Medulla oblongata (tissue), 1 donor: Measurements from ENCODE around the gene ENOX2.
A peak's percentile ranks its signal among the peaks of the same experiment; 100 is the strongest.

ENCODE experiments used
- DNase-seq: peaks from one replicate; pipeline ENCODE4 v3.0.0-alpha.2; 2015; ENCODE audit errors: extremely low spot score

ENOX2 gene

DNA sequence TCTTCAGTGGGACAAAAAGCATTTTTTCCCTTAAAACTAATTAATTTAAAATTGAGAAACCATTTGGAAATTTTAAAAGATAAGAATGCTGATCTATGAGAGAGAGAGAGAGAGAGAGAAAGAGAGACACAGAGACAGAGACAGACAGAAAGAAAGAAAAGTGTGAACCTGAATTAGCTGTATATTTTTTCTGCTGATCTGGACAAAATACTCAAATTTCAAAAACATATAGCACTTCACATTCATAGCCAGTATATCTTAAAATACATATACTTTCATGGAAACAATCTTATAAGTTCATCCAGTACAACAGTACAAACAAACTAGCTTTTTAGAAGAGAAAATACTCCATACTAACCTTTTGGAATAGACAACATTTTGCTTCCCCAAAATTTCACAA lies 18.4 kb downstream of the ENOX2 start:
- no peak for DNase-seq

DNA sequence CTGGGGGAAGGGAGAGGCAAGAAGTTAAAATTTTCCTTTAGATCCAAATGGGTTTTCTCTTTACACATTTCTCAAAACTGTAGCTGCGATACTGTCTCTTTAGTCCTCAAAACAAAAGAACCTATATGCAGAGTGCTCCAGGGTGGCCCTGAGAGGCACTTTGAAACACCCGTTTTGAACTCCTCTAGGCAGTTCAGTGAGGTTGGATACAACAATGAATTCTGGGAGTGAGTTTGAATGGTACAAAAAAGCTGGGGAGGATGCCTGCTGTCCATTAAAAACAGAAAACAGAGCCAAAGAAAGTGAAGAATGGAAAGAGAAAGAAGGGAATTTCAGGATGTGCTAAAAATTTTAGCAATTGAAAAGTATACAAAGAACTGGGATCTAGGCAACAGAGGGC lies 23.1 kb downstream of the ENOX2 start:
- DNase-seq = no peak

DNA sequence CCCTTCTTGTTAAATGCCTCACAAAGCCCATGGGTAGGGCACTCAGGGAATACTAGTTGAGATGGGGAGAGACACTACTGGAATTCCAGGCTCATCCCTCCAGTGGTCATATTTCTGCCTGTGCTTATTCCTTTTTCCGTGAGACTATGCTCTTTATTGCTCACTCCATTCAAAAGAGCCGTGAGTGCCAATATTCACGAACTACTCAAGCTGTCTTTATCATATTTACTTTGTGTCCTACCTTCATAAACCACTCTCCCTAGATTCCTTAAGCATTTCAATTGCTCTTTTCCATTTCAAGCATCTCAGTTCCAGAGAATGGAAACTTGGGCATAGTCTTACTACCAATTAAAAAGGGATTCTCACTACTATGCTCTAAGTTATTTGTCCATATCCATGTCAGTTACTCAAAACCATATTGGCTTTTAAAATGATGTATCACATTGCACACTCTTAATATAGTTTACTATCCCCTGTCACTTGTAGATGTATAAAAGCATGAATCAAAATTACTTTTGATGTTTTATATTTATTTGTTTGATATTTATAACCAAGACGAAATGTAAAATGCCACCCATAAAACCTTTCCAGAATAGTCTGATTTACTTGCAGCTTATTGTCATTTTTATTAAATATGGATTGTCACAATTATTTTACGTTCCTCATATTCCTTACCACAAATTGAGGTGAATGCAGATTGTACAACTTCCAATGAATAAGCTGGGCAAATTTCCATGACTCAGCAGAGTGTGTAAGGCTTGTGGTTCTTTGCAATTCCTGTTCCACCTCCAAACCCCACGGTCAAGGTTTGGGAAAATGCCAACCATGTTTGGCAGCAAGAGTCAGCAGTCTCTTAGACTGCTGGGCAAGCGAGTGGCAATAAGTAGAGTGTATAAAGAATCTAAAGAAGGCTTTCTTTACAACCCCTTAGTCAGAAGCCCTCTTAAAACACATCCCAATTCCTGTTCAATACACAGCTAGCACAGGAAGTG lies 24.4 kb downstream of the ENOX2 start:
- peak; percentile 60 for DNase-seq

DNA sequence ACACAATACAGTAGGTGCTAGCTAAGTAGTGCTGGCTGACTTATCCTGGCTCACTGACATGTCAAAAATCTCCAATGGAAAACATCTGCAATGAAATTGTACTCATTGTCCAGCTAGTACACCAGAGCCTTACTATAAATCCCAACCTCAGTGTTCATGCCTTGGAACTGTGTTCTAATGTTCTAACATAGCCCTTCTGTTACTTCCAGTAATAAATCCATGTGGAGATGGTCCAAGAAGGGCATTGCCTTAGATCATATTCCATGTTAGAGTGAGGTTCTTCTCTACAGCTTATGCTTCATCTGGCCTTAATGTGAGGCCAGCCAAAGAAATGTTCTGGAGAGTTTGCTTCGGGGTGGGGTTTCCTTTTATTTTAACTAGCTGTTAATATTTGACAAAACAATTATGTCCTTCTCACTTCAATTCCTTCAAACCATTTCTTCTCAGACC lies 25.1 kb downstream of the ENOX2 start:
- DNase-seq = no peak

DNA sequence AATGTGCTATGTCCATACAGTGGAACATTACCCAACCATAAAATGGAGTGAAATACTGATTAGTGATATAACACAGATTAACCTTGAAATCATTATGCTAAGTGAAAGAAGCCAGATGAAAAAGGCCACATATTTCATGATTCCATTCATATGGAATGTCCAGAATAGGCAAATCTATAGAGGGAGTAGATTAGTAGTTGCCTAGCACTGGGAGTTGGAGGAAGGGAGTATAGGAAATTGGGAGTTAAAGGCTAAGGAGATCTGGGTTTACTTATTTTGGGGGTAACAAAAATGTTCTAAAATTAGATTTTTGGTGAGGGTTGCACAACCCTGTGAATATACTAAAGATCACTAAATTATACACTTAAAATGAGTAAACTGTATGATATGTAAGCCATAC lies 26.8 kb downstream of the ENOX2 start:
- no peak for DNase-seq

DNA sequence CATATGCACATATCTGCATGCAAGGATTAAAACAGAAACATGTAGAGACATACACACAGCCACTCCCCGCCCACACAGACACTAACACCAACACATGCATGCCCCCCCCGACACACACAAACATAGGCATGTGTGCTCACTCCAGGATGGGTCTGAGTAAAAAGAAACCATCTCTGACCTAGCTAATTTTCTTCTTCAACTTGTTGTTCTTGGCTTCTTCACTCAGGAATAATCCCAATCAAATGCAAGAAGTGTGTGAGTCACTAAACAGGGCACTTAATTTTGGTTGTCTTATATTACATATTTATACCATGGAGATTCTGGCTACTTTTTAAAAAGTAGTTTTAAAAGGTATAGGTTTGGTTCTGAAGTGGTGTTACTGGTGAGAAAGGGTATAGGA lies 28.3 kb downstream of the ENOX2 start:
- no peak for DNase-seq

DNA sequence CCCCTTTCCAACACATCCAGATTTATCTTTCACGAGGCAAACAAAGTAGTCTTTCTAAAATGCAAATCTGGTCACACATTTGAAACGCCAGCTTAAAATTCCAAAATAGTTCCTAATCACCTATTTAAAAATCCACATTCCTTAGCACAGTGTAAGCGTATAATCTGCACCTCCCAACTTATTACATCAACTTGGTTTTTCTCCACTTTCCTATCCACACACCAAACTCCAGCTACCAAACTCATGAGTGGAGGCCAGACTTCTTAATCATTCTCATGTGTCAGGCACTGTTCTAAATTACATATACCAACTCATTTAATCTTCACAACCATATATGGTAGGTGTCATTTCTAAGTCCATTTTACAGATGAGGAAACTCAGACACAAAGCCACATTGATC lies 33.8 kb downstream of the ENOX2 start:
- no peak for DNase-seq

DNA sequence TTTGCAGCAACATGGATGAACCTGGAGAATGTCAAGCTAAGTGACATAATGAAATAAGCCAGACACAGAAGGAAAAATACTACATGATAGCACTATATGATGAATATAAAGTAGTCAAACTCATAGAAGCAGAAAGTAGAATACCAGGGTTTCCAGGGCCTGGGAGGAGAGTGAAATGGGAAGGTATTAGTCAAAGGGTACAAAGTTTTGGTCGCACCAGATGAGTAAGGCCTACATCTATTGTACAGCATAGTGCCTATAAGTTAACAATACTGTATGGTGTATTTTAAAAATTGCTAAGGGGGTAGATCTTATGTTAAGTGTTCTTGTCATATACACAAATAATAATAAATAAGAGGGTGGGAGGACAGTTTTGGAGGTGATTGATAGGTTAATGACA lies 41.5 kb downstream of the ENOX2 start:
- DNase-seq = no peak

DNA sequence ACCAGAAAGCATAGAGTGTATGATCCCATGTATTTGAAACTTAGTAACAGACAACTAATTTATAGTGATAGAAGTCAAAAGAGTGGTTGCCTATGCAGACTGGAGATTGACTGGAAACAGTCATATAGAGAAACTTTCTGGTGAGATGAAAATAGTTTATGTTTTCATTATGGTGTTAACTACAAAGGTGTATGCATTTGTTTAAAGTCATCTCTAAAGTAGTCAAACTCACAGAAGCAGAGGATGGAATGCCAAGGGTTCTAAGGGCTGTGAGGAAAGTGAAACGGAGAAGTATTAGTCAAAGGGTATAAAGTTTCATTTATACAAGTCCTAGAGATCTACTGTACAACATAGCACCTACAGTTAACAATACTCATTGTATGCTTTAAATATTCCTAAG lies 45.8 kb downstream of the ENOX2 start:
- DNase-seq = no peak

DNA sequence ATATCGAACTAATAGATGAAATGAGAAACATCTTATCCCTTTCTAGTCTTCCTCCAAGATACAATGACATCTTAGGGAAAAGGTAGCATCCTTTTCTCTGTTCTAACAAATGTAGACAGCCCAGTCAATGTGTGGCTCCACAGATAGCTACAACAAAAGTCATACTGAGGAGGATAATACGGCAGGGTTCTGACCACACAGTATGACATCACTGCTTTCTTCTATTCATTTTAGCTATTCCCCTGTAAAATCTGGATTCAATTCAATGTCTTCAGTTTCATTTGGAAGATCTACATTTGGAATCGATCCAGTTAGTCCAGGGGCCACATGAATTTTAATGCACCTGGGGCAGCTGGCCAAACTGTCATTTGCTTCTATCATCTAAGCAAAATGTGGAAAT lies 51.4 kb downstream of the ENOX2 start:
- DNase-seq = no peak

DNA sequence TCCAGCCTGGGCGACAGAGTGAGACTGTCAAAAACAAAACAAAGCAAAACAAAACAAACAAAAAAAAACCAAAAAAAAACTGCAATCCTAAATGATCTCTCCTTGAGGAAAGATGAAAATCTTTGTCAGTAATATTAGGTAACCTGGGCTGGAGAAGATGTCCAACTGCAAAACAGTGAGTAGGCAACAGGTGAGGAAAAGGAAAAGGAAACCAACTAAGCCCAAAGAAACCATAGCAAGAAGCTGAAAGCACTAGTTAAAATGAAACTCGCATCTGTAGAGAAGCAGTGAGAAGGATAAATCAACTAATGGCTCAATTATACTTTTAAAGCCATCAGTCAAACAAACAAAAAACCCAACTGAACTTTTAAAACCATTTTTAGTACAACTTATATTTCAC lies 54.2 kb downstream of the ENOX2 start:
- DNase-seq = no peak

DNA sequence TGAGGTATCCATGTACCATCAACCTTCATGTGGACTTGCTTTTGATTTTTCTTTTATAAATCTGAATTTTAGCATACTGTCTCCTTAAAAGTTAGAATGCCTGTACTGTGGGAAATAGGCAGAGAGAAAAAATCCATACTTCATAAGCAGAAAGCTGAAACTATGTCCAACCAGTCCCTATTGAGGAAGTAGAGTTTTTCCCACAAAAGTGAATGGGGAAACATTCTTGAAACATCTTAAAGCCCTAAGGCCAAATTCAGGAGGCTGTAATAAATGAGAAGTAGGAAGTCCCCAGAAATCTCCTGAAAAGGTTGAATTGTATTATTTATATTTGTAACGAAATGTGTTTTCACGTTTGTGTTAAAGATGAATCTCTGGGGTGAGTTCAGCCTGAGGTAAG lies 56.3 kb downstream of the ENOX2 start:
- DNase-seq = no peak

DNA sequence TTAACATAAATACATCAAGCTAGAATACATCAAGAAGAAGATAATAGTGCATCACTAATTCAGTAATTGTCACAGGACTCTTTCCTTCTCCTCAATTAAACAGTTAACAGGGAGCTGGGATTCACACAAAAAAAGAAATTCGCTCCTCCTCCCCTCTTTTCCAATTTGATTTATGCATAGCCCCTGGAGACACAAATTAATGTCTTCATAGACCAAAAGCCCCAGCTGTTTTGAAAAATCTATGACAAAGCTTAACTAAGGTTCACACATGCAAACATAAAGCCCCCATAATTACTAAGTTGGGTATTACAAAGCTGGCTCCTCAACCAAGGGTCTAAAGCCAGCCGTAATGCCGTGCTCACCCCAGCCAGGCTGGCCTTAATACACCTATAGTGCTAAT lies 61.2 kb downstream of the ENOX2 start:
- no peak for DNase-seq

DNA sequence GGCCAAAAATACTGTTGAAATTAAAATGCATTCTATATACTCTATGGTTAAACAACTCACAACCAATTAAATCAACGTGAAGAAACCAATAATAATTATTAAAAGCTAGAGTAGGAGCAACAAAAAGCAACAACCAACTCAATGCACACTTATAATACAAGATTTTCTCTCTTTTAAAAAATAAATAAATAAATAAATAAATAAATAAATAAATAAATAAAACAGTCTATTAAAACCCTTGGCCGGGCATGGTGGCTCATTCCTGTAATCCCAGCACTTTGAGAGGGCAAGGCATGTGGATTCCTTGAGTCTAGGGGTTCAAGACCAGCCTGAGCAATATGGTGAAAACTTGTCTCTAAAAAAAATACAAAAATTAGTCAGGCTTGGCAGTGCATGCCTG lies 62.7 kb downstream of the ENOX2 start:
- no peak for DNase-seq

DNA sequence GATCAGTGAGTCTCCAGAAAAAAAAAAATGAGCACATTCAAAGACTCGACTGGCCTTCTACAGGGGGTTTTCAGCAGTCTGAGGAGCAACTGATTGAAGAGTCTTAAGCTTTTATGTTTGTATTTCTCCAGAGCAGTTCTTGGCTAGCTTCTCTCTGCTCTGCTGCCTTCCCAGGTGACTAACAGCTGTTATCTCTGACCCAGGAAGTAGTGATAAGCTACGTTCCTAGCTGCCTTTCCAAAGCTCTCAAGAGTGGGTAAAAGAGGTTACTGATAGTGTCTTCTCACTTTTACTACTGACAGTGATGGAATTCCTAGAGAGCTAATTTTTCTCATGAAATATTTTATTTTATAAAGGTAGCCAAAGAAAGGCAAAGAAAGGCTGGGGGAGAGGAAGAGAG lies 66.6 kb downstream of the ENOX2 start:
- no peak for DNase-seq

DNA sequence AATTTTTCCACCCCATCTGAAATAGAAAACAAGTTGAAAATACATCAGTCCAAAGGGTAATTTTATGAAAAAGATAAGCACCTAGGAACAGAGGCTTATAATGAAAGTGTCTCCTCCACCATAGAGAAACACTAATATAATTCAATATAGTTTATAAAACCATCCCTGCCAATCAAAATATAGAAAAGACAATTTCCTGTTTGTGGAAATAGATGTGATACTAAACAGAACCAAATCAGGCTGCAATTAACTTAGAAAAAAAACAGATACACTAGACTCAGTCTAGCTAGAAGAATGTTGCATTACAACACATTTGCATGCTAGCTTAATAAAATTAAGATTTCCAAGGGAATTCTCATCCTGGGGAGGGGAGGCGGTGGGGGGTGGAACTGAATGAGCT lies 68.2 kb downstream of the ENOX2 start:
- no peak for DNase-seq

DNA sequence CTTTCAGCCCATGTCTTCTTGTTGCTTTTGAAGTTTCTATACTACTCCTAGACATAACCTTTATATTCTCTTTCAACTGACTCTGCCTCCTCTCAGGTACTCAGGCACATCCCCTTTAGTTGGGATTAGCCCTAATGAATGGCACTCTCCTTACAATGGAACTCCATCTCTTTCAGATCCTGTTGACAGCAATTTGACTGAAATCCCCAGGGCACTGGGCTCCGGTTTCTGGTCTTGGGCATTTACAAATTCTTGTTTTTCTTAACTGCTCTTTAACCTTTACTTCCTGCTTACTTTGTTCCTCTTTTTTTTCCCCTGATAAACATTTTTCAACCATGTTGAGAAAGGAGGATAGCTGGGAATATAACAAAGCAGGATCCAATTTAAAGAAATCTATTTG lies 68.9 kb downstream of the ENOX2 start:
- DNase-seq = no peak

DNA sequence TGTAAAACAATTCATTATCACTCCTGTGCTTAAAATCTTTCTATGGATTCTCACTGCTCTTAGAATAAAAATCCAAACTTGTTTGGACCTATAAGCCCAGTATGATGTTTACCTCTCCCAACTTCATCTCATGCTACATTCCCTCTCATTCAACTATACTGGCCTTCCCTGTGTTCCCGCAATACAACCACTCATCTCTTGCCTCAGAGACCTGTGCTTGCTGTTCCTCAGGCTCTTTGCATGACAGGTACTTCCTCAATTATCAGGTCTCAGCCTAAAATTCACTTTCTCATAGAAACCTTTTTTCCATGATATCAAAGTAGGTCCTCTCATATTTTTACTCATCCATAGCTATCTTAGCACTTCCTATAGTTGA lies 71.7 kb downstream of the ENOX2 start:
- DNase-seq = no peak

DNA sequence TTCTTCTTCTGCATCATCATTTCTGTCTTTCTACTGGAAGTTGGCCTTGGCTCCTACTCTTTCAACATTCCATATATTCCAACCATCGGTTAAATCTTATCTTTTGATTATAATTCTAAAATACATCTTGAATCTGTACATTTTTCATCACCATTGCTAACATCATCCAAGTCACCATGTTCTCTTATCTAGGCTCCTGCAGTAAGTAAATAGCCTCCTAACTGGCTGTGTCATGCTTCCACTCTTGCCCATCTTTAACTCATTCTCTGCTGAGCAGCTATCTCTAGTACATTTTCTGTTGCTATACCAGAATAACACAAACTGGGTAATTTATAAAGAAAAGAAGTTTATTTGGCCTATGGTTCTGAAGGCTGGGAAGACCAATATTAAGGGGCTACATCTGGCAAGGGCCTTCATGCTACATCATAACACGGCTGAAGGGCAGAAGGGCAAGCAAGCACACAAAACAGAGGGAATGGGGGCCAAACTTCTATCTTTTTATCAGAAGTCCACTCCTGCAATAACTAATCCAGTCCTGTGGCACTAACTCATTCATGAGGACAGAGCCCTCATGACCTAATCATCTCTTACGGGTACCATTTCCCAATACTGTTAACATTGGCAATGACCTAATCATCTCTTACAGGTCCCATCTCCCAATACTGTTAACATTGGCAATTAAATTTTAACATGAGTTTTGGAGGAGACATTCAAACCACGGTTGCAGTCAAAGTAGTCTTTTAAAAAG lies 72.2 kb downstream of the ENOX2 start:
- no peak for DNase-seq

DNA sequence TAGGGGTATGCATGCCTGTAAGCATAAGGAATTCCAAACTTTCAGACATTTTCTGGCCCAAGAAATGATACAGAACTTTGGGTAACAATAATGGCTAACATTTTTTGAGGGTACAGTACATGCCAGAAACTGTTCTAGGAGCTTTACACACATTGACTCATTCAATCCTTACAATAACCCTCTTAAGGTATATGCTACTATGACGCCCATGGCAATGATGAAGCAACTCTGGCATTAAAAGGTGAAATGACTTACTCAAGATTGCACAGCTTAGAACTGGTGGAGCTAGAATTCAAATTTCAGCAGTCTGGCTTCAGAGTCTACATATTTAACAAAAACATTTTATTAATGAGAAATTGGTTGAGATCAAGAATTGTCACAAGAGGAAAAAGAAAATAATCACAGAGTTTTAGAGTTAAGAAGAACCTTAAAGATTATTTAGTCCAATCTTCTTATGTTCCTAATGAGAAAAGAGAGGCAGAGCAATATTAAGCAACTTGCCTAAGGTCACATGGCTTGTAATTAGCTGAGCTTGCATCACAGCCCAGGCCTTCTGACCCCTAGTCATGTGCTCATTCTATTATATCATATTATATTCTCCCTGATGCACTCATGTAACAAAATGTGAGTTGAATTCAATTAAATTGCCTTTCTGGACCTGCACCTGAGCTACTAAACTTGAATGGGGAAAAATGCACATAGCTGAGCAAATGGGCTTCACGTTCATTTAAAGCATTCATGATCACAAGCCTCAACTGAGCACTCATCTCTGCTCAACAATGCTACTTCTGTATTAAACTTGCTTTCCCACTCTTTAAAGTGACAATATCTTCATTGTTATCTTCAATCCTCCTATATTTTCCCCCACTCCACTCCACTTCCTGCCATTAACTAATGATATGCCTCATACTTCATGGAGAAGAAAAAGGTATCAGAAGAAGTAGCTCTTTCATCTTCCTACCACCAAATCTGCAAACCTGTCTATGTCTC lies 73.2 kb downstream of the ENOX2 start:
- DNase-seq = peak; percentile 34

DNA sequence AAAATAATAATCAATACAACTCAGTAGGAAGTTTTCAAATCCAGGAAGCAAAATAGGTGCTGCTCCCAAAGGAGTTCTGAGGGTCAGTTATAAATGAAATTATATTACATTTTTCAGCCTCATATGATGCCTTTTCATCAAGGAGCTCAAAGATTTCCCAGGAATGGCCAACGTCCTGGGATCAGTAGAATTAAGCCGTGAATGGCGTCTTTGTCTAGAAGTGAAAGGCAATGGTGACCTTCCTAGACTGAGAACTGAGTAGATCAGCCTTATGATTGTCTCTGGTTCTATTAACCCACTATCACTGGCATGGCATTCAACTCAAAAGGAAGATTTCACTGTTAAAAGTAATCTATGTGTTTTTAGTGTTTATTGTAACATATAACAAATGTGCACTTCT lies 74.4 kb downstream of the ENOX2 start:
- no peak for DNase-seq

DNA sequence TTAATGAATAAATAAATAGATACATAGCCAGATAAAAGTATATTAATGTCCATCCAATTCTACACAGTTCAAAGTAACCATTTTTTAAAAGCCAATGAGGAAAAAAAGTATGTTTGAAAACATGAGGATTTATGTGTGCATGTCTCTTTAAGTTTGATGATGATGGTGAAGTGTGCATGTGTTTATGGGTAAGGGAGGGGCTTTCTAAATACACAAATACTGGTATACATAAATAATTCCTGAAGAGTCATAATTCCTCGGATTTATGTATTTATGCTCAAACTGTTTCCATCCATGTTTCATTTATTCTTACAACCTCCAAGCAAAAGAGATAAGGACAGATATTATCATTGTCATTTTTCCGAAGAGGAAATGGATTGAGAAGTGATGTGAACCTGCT lies 75.4 kb downstream of the ENOX2 start:
- no peak for DNase-seq
